ENCODE results near the gene PCDHA5.
"Not testable (repeated sequence)": the region's sequence is repeated elsewhere in the genome, so short reads cannot be mapped to it uniquely, and the experiment has no call there.

The PCDHA5 gene

GRCh38 chr5:140842798-140843733, 21.7 kb downstream of the PCDHA5 start:
- no peak for DNase-seq (ENCODE audit: low read depth)
- no peak for TF ChIP-seq CTCF (IDR thresholded peaks at IDR 0.05; ENCODE audit: control insufficient read depth, insufficient read depth, low read depth, low read length, missing control alignments)
- H3K4me3 ChIP-seq (ENCODE audit: control insufficient read depth, low read depth, low read length): no peak overlapping the region

- TF ChIP-seq CTCF (IDR thresholded peaks at IDR 0.05; ENCODE audit: control insufficient read depth, insufficient read depth, low read depth, low read length, missing control alignments): peak; percentile 8
- H3K4me3 ChIP-seq (ENCODE audit: control insufficient read depth, low read depth, low read length): peak within 1 kb of the TSS; percentile 19
- not testable (repeated sequence) for DNase-seq (ENCODE audit: low read depth)
Measured at GRCh38 chr5:140848139-140849102, 27.0 kb downstream of the PCDHA5 start, which contains the start of gene PCDHA9. Gene PCDHA9, plus strand, starts transcription at chr5:140848382. Its CDS starts 114 bp downstream, at chr5:140848496.

- DNase-seq (ENCODE audit: low read depth); H3K4me3 ChIP-seq (ENCODE audit: control insufficient read depth, low read depth, low read length): not testable (repeated sequence)
Measured at GRCh38 chr5:140849831-140850634, 28.6 kb downstream of the PCDHA5 start.

- DNase-seq (ENCODE audit: low read depth): no peak
- peak; percentile 33 for TF ChIP-seq CTCF (IDR thresholded peaks at IDR 0.05; ENCODE audit: control insufficient read depth, insufficient read depth, low read depth, low read length, missing control alignments)
- peak within 1 kb of the TSS; percentile 28 for H3K4me3 ChIP-seq (ENCODE audit: control insufficient read depth, low read depth, low read length)
Measured at GRCh38 chr5:140855772-140856674, 34.6 kb downstream of the PCDHA5 start, which contains the start of gene PCDHA10. Gene PCDHA10, plus strand, starts transcription at chr5:140855897. Its CDS starts 152 bp downstream, at chr5:140856049.

- DNase-seq (ENCODE audit: low read depth): no peak
- no peak for TF ChIP-seq CTCF (IDR thresholded peaks at IDR 0.05; ENCODE audit: control insufficient read depth, insufficient read depth, low read depth, low read length, missing control alignments)
- H3K4me3 ChIP-seq (ENCODE audit: control insufficient read depth, low read depth, low read length): no peak overlapping the region
Measured at GRCh38 chr5:140857177-140857986, 36.0 kb downstream of the PCDHA5 start.
